DMS 273 (cell line): ENCODE data around the gene ACTG2.

Source experiments
- DNase-seq: peaks from one replicate; lab custom pipeline; 2025; ENCODE audit not compliant: unreplicated experiment; lab: John Stamatoyannopoulos, UW

ACTG2 gene

DNA sequence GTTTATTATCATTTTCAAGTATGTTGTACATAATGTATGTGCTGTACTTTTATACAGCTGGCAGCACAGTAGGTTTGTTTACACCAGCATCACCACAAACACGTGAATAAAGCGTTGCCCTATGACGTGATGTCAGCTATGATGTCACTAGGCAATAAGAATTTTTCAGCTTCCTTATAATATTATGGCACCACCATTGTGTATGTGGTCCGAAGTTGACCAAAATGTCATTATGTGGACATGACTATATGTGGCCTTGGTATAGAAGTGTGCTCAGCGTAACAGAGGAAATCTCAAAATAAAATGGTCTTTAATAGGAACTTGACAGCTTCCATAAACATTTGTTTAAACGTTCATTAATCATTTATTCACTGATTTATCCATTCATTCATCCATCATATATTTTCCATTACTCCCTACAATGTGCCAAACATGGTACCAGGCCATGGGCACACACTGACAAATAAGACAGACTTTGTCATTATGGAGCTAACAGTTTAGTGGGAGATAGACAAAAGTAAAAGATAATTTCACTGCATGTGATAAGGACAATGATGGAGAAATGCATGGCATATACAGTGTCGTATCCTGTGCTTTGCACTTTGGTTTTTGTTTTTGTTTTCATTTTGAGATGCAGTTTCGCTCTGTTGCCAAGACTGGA is 18.9 kb downstream of the ACTG2 start:
- DNase-seq: no peak

- DNase-seq: no peak
Observed at GRCh38 chr2:73913414-73914054, 20.7 kb downstream of the ACTG2 start.

DNA sequence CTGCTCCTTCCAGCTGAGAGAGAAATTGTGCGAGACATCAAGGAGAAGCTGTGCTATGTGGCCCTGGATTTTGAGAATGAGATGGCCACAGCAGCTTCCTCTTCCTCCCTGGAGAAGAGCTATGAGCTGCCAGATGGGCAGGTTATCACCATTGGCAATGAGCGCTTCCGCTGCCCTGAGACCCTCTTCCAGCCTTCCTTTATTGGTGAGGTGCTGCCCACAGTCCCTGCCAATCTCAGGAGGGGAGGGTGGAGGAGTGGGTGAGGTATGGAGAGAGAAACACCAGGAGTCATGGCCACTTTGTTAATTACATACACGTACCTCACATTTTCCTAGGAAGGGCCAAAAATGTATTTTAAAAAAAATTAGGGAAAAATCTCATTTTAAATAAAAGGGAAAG is 21.9 kb downstream of the ACTG2 start:
- no peak for DNase-seq

DNA sequence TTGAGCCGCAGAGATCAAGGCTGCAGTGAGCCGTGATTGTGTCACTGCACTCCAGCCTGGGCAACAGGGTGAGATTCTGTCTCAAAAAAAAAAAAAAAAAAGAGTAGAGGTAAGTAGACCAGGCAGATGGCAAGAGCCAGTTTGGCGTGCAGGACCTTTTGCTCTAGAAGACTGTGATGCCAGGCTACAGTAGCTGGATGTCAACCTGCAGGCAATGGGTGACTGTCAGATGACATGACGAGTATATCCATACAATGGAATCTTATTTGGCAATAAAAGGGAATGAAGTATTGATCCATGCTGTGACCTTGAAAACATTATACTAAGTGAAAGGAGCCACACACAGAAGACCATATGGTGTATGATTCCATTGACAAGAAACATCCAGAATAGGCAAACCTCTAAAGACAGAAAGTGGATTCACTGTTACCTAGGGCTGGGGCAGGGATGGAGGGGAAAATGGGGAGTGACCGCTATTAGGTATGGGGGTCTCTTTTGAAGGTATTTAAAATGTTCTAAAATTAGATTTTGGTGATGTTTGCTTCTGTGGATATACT is 22.7 kb downstream of the ACTG2 start:
- no peak for DNase-seq

DNA sequence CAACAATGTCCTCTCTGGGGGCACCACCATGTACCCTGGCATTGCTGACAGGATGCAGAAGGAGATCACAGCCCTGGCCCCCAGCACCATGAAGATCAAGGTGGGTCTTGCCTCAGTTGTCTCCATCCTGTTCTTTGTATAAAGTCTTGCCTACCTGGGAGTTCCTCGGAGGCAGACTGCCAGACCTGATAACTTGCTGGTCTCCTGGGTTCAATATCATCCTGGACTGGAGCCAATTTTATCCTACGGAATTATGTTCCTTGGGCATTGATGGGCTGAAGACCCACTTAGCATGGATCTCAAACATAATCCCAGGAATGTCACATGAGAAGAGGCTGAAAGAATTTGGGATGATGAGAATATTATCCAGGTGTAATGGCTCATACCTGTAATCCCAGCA is 23.9 kb downstream of the ACTG2 start:
- no peak for DNase-seq

GRCh38 chr2:73917296-73917695 is 24.5 kb downstream of the ACTG2 start:
- DNase-seq: no peak

GRCh38 chr2:73917696-73918207 is 24.9 kb downstream of the ACTG2 start:
- no peak for DNase-seq

DNA sequence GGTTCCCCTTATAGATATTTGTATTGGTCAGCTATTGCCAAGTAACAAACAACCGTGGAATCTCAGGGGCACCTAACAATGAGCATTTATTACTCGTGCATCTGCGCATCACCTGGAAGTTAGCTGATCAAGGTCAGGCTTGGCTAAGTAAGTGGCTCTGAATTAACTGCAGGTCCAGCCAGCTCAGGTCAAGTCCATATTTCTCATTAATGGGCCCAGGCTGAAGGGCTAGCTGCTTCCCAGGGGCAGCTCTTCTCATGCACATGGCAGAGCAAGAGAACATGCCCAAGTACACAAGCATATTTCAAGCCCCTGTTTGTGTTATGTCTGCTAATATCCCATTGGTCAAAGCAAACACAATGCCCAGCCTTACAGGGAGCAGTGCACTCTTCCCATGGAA is 26.0 kb downstream of the ACTG2 start:
- DNase-seq: no peak

DNA sequence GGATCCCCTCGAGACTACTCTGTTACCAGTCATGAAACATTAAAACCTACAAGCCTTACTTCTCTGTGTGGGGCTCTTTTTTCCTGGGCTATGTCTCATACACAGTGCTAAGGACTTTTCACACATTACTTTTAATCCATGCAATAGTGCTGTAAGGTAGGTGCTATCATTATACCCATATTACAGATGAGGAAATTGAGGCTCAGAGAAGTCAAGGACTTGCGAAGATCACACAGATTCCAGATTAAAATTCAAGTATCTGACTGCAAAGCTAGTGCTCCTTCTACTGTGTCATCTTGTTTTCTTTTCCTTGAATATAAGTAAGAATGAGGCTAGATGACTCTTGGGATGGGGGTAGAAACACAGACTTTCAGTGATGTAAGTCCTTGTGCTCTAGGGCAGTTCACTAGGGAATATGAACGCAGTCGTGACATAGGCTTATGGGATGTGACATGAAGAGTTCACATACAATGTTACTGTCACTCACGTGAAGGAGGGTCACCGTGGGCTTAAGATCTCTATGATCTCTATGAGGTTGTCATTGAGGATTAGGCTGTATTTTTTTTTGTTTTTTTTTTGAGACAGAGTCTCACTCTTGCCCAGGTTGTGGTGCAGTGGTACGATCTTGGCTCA is 26.9 kb downstream of the ACTG2 start:
- DNase-seq: no peak

- DNase-seq: peak; percentile 81
Observed at GRCh38 chr2:73920577-73921545, 28.1 kb downstream of the ACTG2 start.

GRCh38 chr2:73921581-73921980 is 28.8 kb downstream of the ACTG2 start:
- no peak for DNase-seq

DNA sequence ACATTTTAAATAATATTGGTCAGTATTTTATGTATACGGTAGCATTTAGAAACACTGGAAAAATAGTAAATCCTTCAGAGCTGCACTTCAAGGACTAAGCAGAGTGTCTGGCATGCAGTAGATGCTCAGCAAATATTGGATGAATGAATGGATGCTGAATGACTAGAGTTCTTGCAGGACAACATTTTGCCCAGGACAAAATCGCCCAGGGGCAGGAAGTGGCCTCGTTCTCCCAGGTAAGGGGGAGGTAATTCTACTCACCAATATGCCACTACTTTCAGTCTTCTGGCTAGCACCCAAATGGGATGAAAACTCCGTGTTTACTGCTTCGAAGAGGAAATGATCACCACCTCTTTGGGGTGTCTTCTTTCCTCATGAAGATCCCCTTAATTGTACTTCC is 29.9 kb downstream of the ACTG2 start:
- DNase-seq: no peak

DNA sequence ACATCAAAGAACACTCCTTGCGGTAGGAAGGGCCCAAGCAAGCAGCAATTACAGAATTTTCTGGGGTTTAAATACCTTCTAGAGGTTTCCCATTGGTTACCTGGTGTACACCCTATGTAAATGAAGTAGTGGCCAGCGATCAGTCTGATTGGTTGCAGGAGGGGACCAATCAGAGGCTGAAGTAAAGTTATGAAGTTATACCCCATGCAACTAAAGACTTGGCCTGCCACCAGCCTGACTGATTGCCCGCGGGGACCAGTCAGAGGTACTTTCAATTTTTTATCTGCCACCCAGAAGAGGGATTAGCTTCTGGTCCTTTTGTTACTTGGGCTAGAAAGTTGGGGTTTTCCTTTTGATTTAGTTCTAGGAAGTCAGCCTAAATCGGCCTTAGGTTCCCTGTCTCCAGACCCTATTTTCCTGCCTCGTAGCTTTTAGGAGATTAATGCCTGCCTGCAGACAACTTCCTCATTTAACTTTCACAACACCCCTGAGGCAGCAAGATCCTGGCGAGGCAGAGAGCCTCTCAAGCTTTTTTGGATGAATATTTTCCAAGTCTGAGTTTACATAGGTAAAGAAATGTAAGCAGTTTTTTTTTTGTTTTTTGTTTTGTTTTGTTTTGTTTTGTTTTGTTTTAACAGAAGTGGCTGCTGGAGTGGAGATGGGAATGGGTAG is 32.4 kb downstream of the ACTG2 start:
- peak; percentile 30 for DNase-seq

DNA sequence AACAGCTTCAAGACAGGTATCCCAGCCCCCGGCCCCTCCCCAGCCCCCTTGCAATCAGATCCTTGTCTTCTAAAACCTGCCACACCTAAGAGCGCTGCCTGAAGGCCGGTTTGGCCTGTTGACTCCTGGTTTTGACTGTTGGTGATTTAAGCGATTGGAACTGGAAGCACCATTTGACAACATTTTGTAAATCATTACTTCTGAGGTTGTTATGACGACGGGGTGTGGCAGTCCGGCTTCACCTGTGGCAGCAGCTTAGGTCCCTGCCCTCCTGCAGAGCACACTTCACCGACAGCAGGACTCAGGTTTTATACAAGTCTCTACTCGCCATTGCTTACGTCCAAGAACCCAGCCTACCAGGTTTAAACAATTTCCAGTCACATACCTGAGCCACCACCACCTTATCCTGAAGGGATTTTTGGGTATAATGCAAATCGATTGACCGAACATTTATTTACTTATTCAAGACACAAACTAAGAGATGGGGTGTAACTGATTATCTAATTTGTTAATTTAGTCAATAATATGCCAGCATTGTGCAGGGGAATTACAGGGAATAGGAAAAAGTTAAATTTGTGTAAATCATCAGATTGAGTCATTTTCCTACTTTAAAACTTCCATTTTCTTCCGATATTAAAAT is 33.2 kb downstream of the ACTG2 start:
- no peak for DNase-seq

DNA sequence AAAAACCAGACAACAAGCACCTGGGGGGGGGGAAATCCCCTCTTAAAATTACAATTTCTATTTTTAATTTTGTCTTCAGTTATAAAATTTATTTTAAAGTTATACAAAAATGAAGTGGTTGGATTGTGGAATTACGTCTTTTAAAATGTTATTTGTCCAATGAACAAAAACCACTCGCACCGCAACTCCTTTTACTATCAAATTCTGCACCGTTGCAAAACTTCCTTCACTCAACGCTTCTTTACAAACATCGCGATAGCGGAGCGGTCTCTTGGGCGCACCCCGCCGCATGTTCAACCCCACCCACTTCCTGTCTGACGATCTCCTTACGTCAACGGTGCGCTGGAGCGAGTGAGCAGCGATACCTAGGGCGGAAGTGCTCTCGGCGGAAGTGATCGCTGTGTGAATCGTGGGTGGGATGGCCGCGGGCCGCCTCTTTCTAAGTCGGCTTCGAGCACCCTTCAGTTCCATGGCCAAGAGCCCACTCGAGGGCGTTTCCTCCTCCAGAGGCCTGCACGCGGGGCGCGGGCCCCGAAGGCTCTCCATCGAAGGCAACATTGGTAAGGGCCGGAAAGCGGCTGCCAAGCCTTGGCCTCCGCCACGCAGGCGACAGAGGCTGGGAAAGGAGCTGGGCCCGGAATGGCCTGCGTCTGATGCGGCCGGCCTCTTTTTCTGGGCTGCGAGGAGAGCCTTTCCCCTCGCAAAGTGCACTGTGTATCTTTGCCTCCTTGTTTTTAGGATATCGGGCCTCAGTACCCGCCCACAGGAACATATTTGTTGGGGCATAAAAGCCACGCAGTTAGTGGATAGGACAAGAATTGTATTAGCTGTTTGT is 33.9 kb downstream of the ACTG2 start, which contains the start of gene DGUOK:
Gene DGUOK (plus strand): TSS at position 388 of the 835 bp plus-strand sequence. CDS start 31 bp downstream, at position 419.
- peak; percentile 100 for DNase-seq

DNA sequence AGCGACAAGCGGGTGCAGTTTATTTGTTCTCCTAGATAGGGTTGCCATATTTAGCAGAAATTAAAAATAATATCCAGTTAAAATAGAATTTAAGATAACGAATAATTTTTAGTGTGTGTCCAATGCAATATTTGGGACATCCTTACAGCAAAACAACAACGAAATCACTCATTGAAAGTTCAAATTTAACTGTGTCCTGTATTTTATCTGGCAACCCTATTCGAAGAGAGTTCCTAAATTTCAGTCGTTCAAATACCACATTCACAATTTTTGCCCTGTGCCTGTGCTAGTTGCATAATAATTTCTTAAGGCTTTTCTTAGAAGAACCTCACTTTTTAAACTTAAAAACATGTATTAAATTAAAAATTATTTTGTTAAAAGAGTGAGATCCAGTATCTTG is 34.5 kb downstream of the ACTG2 start:
- DNase-seq: no peak

- DNase-seq: no peak
Observed at GRCh38 chr2:73928963-73929347, 36.1 kb downstream of the ACTG2 start.

GRCh38 chr2:73930386-73930785 is 37.6 kb downstream of the ACTG2 start:
- DNase-seq: no peak
